ENCODE data around the gene SLC28A2. TPM values are rescaled to one million over a fixed set of nuclear protein-coding genes. Genes with fewer than 3 reads are reported as not detected.

SLC28A2 gene
- polyA plus RNA-seq, 3 donors: not detected

DNA sequence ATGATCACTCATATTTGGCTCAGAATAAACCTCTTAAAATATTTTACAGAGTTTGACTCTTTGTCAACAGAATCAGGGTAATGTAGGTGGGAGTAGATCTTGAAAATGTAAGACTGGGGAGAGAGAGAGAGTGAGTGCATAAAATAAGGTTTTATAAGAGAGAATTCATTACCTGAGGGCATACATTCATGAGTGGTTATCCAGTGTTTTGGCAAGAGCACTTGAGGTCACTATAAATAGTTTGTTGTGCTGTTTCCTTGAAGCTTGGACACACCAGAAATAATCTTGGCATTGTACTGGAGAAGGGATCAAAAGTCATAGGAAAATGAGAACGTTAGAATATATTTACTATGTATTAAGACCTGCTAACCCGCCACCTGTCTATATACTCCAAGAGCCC, 33.4 kb downstream of the SLC28A2 start:
- peaks cover 6 to 23% (median 16%) of the 10 kb centered on the region in 3 donors for H3K27me3 Mint-ChIP-seq (ENCODE audit: low read depth in 3 of 3)
- no peak overlapping the region for H3K4me3 ChIP-seq (replicated peaks in 1 of 3; ENCODE audit: low read depth in 2 of 3, low read length in 3 of 3)
- TF ChIP-seq, protein P1, sequence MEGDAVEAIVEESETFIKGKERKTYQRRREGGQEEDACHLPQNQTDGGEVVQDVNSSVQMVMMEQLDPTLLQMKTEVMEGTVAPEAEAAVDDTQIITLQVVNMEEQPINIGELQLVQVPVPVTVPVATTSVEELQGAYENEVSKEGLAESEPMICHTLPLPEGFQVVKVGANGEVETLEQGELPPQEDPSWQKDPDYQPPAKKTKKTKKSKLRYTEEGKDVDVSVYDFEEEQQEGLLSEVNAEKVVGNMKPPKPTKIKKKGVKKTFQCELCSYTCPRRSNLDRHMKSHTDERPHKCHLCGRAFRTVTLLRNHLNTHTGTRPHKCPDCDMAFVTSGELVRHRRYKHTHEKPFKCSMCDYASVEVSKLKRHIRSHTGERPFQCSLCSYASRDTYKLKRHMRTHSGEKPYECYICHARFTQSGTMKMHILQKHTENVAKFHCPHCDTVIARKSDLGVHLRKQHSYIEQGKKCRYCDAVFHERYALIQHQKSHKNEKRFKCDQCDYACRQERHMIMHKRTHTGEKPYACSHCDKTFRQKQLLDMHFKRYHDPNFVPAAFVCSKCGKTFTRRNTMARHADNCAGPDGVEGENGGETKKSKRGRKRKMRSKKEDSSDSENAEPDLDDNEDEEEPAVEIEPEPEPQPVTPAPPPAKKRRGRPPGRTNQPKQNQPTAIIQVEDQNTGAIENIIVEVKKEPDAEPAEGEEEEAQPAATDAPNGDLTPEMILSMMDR (IDR thresholded peaks at IDR 0.05): no peak
- H3K27ac ChIP-seq (ENCODE audit: low read depth in 1 of 2, low read length in 2 of 2): no peak overlapping the region
- no peaks in the 10 kb centered on the region for H4K20me1 ChIP-seq (ENCODE audit: insufficient read depth, low read length)
- no peaks in the 10 kb centered on the region for H3K9me3 ChIP-seq (replicated peaks in 1 of 2; ENCODE audit: control insufficient read depth in 1 of 2, insufficient read depth in 1 of 2, low read length in 2 of 2)
- no peak overlapping the region for H2AFZ ChIP-seq (ENCODE audit: insufficient read depth, low read depth, low read length, poor library complexity, severe bottlenecking)
- no peaks in the 10 kb centered on the region for H3K4me1 Mint-ChIP-seq
- H3K9ac ChIP-seq (ENCODE audit: insufficient read depth, low read length, poor library complexity, severe bottlenecking): no peak overlapping the region
- H3K36me3 Mint-ChIP-seq: peaks cover 0 to 2% of the 10 kb centered on the region in 2 donors
- no peak overlapping the region for H3K4me3 Mint-ChIP-seq
- intact Hi-C loops (cut with micrococcal nuclease): loop anchor here in 1 of 2 donors (10.0 kb wide), 1 partner anchor 109 kb away; no protein-coding TSS in a partner anchor
- H3K27ac Mint-ChIP-seq: no peak overlapping the region
- H3K4me2 ChIP-seq (replicated peaks; ENCODE audit: extremely low read depth, low read length, poor library complexity, severe bottlenecking): no peak overlapping the region
- peaks cover 0 to 5% (median 0%) of the 10 kb centered on the region in 7 donors for H3K9me3 Mint-ChIP-seq
- no peak for DNase-seq
- no peaks in the 10 kb centered on the region for H3K27me3 ChIP-seq (ENCODE audit: control insufficient read depth in 2 of 2, insufficient read depth in 2 of 2, low read length in 2 of 2)
- no peaks in the 10 kb centered on the region for H3K36me3 ChIP-seq (replicated peaks in 1 of 2; ENCODE audit: control insufficient read depth in 1 of 2, insufficient read depth in 2 of 2, low read length in 2 of 2)
- WGBS (ENCODE audit: insufficient coverage): no CpG with 5 or more reads among the region's 2 CpGs
- no peaks in the 10 kb centered on the region for H3K79me2 ChIP-seq (ENCODE audit: insufficient read depth, low read length)
- H3K4me1 ChIP-seq (ENCODE audit: control insufficient read depth in 1 of 2, insufficient read depth in 2 of 2, low read length in 2 of 2): no peaks in the 10 kb centered on the region

DNA sequence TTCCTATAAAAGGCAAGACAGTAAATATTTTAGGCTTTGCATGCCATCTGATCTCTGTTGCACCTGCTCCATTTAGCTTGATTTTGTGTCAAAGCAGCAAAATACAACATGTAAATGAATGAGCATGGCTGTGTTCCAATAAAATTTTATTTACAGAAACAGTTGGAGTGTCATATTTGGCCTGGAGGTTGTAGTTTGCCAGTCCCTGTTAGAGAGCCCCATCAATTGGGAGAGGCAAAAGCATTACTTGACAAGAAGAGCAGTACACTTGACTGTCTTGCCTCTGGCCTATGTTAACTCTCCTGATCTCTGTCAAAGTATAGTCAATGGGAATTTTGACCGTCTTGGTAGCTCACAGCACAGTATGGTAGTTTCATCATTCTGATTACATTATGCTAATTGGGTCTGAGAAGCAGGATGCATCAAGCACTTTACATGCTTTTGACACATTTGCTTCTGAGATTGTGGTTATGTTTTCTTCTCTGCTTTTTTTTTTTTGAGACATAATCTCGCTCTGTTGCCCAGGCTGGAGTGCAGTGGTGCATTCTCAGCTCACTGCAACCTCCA, 35.4 kb downstream of the SLC28A2 start:
- TF ChIP-seq, protein P1 (IDR thresholded peaks at IDR 0.05): no peak
- Histone ChIP-seq H3K4me3 (replicated peaks in 1 of 3; ENCODE audit: low read depth in 2 of 3, low read length in 3 of 3) (no peak overlapping the region), H3K4me2 (replicated peaks; ENCODE audit: extremely low read depth, low read length, poor library complexity, severe bottlenecking) (no peak overlapping the region), H3K27ac (ENCODE audit: low read depth in 1 of 2, low read length in 2 of 2) (no peak overlapping the region), H4K20me1 (ENCODE audit: insufficient read depth, low read length) (no peaks in the 10 kb centered on the region), H3K27me3 (ENCODE audit: control insufficient read depth in 2 of 2, insufficient read depth in 2 of 2, low read length in 2 of 2) (no peaks in the 10 kb centered on the region), H3K79me2 (ENCODE audit: insufficient read depth, low read length) (no peaks in the 10 kb centered on the region), H2AFZ (ENCODE audit: insufficient read depth, low read depth, low read length, poor library complexity, severe bottlenecking) (no peak overlapping the region), H3K36me3 (replicated peaks in 1 of 2; ENCODE audit: control insufficient read depth in 1 of 2, insufficient read depth in 2 of 2, low read length in 2 of 2) (no peaks in the 10 kb centered on the region), H3K9ac (ENCODE audit: insufficient read depth, low read length, poor library complexity, severe bottlenecking) (no peak overlapping the region), H3K4me1 (ENCODE audit: control insufficient read depth in 1 of 2, insufficient read depth in 2 of 2, low read length in 2 of 2) (no peaks in the 10 kb centered on the region), H3K9me3 (replicated peaks in 1 of 2; ENCODE audit: control insufficient read depth in 1 of 2, insufficient read depth in 1 of 2, low read length in 2 of 2) (no peaks in the 10 kb centered on the region)
- Mint-ChIP-seq H3K9me3 (peaks cover 0 to 2% (median 0%) of the 10 kb centered on the region in 7 donors), H3K4me1 (no peaks in the 10 kb centered on the region), H3K4me3 (no peak overlapping the region), H3K36me3 (no peaks in the 10 kb centered on the region), H3K27ac (no peak overlapping the region), H3K27me3 (ENCODE audit: low read depth in 3 of 3) (peaks cover 8 to 22% (median 14%) of the 10 kb centered on the region in 3 donors)
- DNase-seq: no peak
- intact Hi-C loops (cut with micrococcal nuclease): loop anchor here in 1 of 2 donors (10.0 kb wide), 1 partner anchor 107 kb away; no protein-coding TSS in a partner anchor
- WGBS (ENCODE audit: insufficient coverage): no CpG with 5 or more reads among the region's 2 CpGs
